HG03025 (cell line): ENCODE measurements around the gene TRPV5.

Experiments used
- ATAC-seq: cut with Tn5 transposase; IDR thresholded peaks from one replicate; pipeline ENCODE4 v1.9.1; 2021; ENCODE audit warnings: mild to moderate bottlenecking, moderate library complexity; ENCODE audit not compliant: unreplicated experiment, low FRiP score

Gene TRPV5

GRCh38 chr7:142910481-142910880 lies 23.1 kb downstream of the TRPV5 start:
- ATAC-seq: no peak

- no peak for ATAC-seq
These were observed 23.5 kb downstream of the TRPV5 start for GRCh38 chr7:142910031-142910433.

GRCh38 chr7:142908921-142909890 lies 24.3 kb downstream of the TRPV5 start:
- ATAC-seq: no peak

GRCh38 chr7:142908290-142908689 lies 25.3 kb downstream of the TRPV5 start:
- ATAC-seq: no peak

- ATAC-seq: no peak
These were observed 26.9 kb downstream of the TRPV5 start for GRCh38 chr7:142906643-142907042.

- ATAC-seq: no peak
These were observed 27.8 kb downstream of the TRPV5 start for GRCh38 chr7:142905759-142906158.

- no peak for ATAC-seq
These were observed 29.4 kb downstream of the TRPV5 start for GRCh38 chr7:142904128-142904527.

GRCh38 chr7:142901426-142902259 lies 31.9 kb downstream of the TRPV5 start:
- ATAC-seq: no peak

GRCh38 chr7:142899661-142900060 lies 33.9 kb downstream of the TRPV5 start:
- ATAC-seq: no peak

- no peak for ATAC-seq
These were observed 35.0 kb downstream of the TRPV5 start for GRCh38 chr7:142898377-142899170.

- no peak for ATAC-seq
These were observed 35.9 kb downstream of the TRPV5 start for GRCh38 chr7:142897691-142898090.

GRCh38 chr7:142896741-142897379 lies 36.7 kb downstream of the TRPV5 start:
- ATAC-seq: no peak

- ATAC-seq: no peak
These were observed 37.4 kb downstream of the TRPV5 start for GRCh38 chr7:142896151-142896550.

- no peak for ATAC-seq
These were observed 38.5 kb downstream of the TRPV5 start for GRCh38 chr7:142894985-142895593.

GRCh38 chr7:142894112-142894984 lies 39.2 kb downstream of the TRPV5 start:
- no peak for ATAC-seq

GRCh38 chr7:142892951-142893350 lies 40.6 kb downstream of the TRPV5 start:
- ATAC-seq: no peak

GRCh38 chr7:142891490-142892082 lies 42.0 kb downstream of the TRPV5 start:
- no peak for ATAC-seq

- ATAC-seq: no peak
These were observed 42.6 kb downstream of the TRPV5 start for GRCh38 chr7:142890874-142891485.
